ENCODE measurements around the gene RAB26. TPM values are rescaled to one million over a fixed set of nuclear protein-coding genes. Genes with fewer than 3 reads are reported as not detected.
A peak's percentile ranks its signal among the peaks of the same experiment; 100 is the strongest.

Gene RAB26
- total and polyA plus RNA-seq, 2 of the 13 experiments (the other 11 are each of a cell fraction or from before 2014, with no cell fraction given), result 0.86 to 3.6 TPM

DNA sequence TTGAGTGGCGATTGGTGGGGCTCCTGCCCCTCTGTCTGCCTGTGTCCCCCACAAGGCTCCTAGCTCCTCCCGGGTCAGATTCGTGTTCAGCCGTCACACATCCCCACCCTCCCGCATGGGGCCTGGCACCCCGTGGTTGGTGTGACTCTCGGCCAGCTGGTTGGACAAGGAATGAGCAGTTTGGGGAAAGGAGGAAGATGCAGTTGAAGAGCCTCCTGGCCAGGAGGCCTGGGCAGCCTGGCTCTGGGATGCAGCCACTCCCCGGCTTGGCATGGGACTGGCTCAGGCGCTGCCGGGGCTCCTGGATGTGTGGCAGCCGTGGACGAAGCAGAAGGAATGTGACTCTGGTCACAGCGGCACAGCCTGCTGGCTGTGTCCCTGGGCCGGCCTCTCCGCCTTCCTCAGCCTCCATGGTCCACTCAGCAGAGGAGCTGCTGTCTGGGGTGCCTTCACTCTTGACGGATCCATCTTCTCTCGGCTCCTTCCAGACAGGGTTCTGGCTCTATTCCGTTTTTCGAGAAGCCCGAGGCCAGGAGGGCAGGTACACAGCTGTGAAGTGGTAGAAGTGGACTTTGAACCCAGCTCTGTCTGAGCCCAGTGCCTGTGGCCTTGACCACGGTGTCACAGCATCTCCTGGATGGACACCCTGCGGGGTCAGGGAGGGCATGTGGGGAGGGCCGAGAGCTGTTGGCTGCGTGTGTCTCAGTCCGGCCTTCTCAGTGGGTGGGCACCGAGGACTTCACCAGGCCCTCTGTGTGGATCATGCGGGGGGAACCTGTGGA is 9.2 kb downstream of the RAB26 start (continued):
- TF ChIP-seq, protein P1, sequence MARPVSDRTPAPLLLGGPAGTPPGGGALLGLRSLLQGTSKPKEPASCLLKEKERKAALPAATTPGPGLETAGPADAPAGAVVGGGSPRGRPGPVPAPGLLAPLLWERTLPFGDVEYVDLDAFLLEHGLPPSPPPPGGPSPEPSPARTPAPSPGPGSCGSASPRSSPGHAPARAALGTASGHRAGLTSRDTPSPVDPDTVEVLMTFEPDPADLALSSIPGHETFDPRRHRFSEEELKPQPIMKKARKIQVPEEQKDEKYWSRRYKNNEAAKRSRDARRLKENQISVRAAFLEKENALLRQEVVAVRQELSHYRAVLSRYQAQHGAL (CRISPR knock-in tag; IDR thresholded peaks at IDR 0.05; ENCODE audit: not compliant biosample characterization), result no peak
- TF ChIP-seq MTF1 (CRISPR knock-in tag; IDR thresholded peaks at IDR 0.05) (no peak), ZZZ3 (CRISPR knock-in tag; IDR thresholded peaks at IDR 0.05; ENCODE audit: borderline replicate concordance) (no peak), MXI1 (IDR thresholded peaks at IDR 0.05; ENCODE audit: borderline replicate concordance, low read depth, low read length) (peak; percentile 44; the same call in 1 of the 3 replicates), NRL (CRISPR knock-in tag; IDR thresholded peaks at IDR 0.05; ENCODE audit: borderline replicate concordance) (no peak), ZNF232 (CRISPR knock-in tag; IDR thresholded peaks at IDR 0.05; ENCODE audit: borderline replicate concordance) (no peak), KDM5A (IDR thresholded peaks at IDR 0.05; ENCODE audit: borderline replicate concordance, low read length) (no peak), TBP (CRISPR knock-in tag; IDR thresholded peaks at IDR 0.05) (no peak), ZNF10 (CRISPR knock-in tag; IDR thresholded peaks at IDR 0.05; ENCODE audit: borderline replicate concordance, low read depth) (no peak), ZFP1 (CRISPR knock-in tag; IDR thresholded peaks at IDR 0.05) (0 out of 2 replicates have a peak, but pooled peaks have one; percentile 43), ATM (IDR thresholded peaks at IDR 0.05; ENCODE audit: borderline replicate concordance) (no peak), NR3C1 (CRISPR knock-in tag; IDR thresholded peaks at IDR 0.05) (no peak), ZNF317 (CRISPR knock-in tag; IDR thresholded peaks at IDR 0.05) (no peak), ISL2 (CRISPR knock-in tag; IDR thresholded peaks at IDR 0.05) (peak; percentile 73; the same call in 1 of the 2 replicates)
- TF ChIP-seq, protein P2, sequence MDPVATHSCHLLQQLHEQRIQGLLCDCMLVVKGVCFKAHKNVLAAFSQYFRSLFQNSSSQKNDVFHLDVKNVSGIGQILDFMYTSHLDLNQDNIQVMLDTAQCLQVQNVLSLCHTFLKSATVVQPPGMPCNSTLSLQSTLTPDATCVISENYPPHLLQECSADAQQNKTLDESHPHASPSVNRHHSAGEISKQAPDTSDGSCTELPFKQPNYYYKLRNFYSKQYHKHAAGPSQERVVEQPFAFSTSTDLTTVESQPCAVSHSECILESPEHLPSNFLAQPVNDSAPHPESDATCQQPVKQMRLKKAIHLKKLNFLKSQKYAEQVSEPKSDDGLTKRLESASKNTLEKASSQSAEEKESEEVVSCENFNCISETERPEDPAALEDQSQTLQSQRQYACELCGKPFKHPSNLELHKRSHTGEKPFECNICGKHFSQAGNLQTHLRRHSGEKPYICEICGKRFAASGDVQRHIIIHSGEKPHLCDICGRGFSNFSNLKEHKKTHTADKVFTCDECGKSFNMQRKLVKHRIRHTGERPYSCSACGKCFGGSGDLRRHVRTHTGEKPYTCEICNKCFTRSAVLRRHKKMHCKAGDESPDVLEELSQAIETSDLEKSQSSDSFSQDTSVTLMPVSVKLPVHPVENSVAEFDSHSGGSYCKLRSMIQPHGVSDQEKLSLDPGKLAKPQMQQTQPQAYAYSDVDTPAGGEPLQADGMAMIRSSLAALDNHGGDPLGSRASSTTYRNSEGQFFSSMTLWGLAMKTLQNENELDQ (CRISPR knock-in tag; IDR thresholded peaks at IDR 0.05; ENCODE audit: borderline replicate concordance), result no peak
- TF ChIP-seq, protein P3, sequence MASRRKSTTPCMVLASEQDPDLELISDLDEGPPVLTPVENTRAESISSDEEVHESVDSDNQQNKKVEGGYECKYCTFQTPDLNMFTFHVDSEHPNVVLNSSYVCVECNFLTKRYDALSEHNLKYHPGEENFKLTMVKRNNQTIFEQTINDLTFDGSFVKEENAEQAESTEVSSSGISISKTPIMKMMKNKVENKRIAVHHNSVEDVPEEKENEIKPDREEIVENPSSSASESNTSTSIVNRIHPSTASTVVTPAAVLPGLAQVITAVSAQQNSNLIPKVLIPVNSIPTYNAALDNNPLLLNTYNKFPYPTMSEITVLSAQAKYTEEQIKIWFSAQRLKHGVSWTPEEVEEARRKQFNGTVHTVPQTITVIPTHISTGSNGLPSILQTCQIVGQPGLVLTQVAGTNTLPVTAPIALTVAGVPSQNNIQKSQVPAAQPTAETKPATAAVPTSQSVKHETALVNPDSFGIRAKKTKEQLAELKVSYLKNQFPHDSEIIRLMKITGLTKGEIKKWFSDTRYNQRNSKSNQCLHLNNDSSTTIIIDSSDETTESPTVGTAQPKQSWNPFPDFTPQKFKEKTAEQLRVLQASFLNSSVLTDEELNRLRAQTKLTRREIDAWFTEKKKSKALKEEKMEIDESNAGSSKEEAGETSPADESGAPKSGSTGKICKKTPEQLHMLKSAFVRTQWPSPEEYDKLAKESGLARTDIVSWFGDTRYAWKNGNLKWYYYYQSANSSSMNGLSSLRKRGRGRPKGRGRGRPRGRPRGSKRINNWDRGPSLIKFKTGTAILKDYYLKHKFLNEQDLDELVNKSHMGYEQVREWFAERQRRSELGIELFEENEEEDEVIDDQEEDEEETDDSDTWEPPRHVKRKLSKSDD (CRISPR knock-in tag; IDR thresholded peaks at IDR 0.05; ENCODE audit: low read depth), result no peak
- TF ChIP-seq, protein P4, sequence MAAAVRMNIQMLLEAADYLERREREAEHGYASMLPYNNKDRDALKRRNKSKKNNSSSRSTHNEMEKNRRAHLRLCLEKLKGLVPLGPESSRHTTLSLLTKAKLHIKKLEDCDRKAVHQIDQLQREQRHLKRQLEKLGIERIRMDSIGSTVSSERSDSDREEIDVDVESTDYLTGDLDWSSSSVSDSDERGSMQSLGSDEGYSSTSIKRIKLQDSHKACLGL (CRISPR knock-in tag; IDR thresholded peaks at IDR 0.05), result peak; percentile 73; the same call in 1 of the 2 replicates
- TF ChIP-seq, protein P5, sequence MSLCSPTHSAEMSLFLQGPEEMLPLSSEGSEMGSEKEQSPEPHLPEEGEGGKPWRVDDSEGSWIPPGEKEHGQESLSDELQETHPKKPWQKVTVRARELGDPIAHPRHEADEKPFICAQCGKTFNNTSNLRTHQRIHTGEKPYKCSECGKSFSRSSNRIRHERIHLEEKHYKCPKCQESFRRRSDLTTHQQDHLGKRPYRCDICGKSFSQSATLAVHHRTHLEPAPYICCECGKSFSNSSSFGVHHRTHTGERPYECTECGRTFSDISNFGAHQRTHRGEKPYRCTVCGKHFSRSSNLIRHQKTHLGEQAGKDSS (CRISPR knock-in tag; IDR thresholded peaks at IDR 0.05; ENCODE audit: borderline replicate concordance, low read depth), result peak; percentile 37; the same call in 1 of the 2 replicates
- TF ChIP-seq, protein P6, sequence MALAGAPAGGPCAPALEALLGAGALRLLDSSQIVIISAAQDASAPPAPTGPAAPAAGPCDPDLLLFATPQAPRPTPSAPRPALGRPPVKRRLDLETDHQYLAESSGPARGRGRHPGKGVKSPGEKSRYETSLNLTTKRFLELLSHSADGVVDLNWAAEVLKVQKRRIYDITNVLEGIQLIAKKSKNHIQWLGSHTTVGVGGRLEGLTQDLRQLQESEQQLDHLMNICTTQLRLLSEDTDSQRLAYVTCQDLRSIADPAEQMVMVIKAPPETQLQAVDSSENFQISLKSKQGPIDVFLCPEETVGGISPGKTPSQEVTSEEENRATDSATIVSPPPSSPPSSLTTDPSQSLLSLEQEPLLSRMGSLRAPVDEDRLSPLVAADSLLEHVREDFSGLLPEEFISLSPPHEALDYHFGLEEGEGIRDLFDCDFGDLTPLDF (CRISPR knock-in tag; IDR thresholded peaks at IDR 0.05), result no peak
- TF ChIP-seq, protein P7, sequence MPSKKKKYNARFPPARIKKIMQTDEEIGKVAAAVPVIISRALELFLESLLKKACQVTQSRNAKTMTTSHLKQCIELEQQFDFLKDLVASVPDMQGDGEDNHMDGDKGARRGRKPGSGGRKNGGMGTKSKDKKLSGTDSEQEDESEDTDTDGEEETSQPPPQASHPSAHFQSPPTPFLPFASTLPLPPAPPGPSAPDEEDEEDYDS (CRISPR knock-in tag; IDR thresholded peaks at IDR 0.05), result 0 out of 2 replicates have a peak, but pooled peaks have one; percentile 19
